ENCODE measurements around the gene PALMD.

The PALMD gene

GRCh38 chr1:99726818-99727217 is 80.9 kb downstream of the PALMD start:
- DNase-seq (ENCODE audit: insufficient read length, low spot score) (no peak), FAIRE-seq (no peak)
- TF ChIP-seq, protein P1, sequence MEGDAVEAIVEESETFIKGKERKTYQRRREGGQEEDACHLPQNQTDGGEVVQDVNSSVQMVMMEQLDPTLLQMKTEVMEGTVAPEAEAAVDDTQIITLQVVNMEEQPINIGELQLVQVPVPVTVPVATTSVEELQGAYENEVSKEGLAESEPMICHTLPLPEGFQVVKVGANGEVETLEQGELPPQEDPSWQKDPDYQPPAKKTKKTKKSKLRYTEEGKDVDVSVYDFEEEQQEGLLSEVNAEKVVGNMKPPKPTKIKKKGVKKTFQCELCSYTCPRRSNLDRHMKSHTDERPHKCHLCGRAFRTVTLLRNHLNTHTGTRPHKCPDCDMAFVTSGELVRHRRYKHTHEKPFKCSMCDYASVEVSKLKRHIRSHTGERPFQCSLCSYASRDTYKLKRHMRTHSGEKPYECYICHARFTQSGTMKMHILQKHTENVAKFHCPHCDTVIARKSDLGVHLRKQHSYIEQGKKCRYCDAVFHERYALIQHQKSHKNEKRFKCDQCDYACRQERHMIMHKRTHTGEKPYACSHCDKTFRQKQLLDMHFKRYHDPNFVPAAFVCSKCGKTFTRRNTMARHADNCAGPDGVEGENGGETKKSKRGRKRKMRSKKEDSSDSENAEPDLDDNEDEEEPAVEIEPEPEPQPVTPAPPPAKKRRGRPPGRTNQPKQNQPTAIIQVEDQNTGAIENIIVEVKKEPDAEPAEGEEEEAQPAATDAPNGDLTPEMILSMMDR (IDR thresholded peaks at IDR 0.05; ENCODE audit: insufficient read depth, missing control alignments) = no peak

GRCh38 chr1:99727575-99728185 is 81.8 kb downstream of the PALMD start:
- DNase-seq (ENCODE audit: insufficient read length, low spot score) = no peak
- TF ChIP-seq, protein P1 (IDR thresholded peaks at IDR 0.05; ENCODE audit: insufficient read depth, missing control alignments) = no peak
- no peak for FAIRE-seq

DNA sequence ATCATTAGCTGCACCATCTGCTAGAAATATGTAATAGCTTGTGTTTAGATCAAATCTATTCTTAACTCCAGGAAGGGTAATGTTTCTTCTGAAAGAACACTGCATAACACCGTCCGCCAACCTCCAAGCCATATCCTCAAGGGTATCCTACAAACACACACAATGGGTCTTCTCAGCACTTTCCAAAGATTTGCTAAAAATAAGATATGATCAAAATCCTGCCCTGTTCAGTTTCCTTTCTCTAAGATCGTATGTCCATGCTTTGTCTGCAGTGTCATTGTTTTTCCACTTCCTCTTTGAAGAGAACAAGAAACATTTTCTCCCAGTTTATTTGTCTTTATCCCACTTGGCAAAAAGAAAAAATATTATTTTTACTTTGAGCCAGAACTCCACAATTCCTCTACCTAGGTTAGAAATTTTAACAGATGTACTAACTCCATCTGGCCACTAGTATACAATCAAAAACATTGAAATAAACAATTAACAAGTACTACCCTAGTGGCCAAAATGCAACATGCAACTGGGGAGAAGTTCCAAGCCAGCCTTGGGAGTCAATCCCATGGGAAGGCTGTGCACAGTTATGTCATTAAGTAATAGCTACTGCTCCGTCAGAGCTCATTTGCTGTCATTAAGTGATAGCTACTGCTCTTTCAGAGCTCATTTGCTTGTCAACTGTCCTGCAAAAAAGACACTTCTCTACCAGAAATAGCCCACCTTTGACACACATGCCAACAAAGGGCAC is 82.8 kb downstream of the PALMD start:
- TF ChIP-seq, protein P1 (IDR thresholded peaks at IDR 0.05; ENCODE audit: insufficient read depth, missing control alignments) = peak; percentile 21
- DNase-seq (ENCODE audit: insufficient read length, low spot score) (no peak), FAIRE-seq (no peak)

DNA sequence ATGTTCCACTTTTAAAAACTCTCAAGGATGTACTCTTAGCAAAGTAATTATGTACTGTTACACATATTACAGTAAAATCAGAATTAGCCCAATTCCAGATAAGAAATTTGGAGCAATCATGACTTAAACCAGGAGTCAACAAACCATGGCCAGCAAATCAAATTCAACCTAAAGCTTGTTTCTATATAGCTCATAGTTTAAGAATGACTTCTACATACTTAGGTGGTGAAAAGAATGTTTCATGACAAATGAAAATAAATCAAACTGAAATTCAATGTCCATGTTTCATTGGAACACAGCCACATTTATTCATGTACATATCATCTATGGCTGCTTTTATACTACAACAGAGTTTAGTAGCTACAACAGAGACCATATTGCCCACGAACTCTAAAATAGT is 85.5 kb downstream of the PALMD start:
- DNase-seq (ENCODE audit: insufficient read length, low spot score) = no peak
- FAIRE-seq = no peak
- TF ChIP-seq, protein P1 (IDR thresholded peaks at IDR 0.05; ENCODE audit: insufficient read depth, missing control alignments) = no peak

DNA sequence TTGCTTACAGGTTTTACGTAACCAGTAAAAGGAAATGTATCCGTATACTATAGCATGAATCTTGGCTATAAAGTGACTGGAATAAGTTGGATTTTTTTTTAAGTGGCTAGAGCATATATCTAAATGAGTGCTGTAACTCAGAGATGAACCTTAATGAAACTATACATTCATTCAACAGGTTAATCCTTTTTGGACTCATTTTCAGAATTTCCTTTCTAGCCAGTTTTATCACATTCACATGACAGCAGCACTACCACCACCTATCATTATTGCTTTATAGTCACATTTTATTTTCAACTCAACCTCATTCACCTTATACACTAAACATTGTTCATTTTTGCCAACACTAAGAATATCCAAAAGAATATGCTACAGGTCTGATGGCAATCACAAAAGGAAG is 89.9 kb downstream of the PALMD start:
- DNase-seq (ENCODE audit: insufficient read length, low spot score) (no peak), FAIRE-seq (peak; percentile 66)
- TF ChIP-seq, protein P1 (IDR thresholded peaks at IDR 0.05; ENCODE audit: insufficient read depth, missing control alignments) = no peak

DNA sequence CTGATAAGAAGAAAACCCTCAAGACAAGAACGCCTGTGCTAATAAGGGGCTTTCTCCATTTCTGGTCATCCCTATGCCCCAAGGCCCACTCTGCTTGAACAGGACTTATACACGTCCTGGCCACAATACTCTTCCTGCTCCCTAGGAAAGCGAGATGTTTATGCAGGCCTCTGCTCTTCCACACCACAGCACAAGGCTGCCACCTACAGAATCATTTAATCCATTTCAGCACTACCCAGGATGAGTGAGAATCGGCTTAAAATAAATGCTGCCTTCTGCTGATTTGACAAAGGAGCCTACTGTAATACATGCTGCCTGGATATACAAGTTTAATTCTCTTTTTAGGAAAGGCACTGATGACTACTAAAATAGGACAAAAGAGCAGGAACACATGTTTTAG is 91.1 kb downstream of the PALMD start:
- FAIRE-seq = peak; percentile 97
- DNase-seq (ENCODE audit: insufficient read length, low spot score) = no peak
- TF ChIP-seq, protein P1 (IDR thresholded peaks at IDR 0.05; ENCODE audit: insufficient read depth, missing control alignments) = peak; percentile 78

- no peak for DNase-seq (ENCODE audit: insufficient read length, low spot score)
- TF ChIP-seq, protein P1 (IDR thresholded peaks at IDR 0.05; ENCODE audit: insufficient read depth, missing control alignments) = no peak
- peak; percentile 87 for FAIRE-seq
Observed at GRCh38 chr1:99738858-99739465, 93.0 kb downstream of the PALMD start.
